Fibroblast of villous mesenchyme (primary cell): ENCODE data around the gene NR1D2. TPM values are rescaled to one million over a fixed set of nuclear protein-coding genes. Genes with fewer than 3 reads are reported as not detected.
"Not testable (repeated sequence)": the region's sequence is repeated elsewhere in the genome, so short reads cannot be mapped to it uniquely, and the experiment has no call there.

ENCODE experiments used
- DNase-seq: peaks from one replicate; pipeline ENCODE4 v3.0.0-alpha.2; 2010; ENCODE audit warnings: low read depth
- H3K4me3 ChIP-seq: 2 replicates; pipeline ENCODE4 v1.5.1; 2011; ENCODE audit warnings: low read depth, mild to moderate bottlenecking, low read length
- CTCF ChIP-seq: IDR thresholded peaks from 2 replicates; pipeline ENCODE4 v1.5.1; 2012; ENCODE audit warnings: low read depth, mild to moderate bottlenecking, low read length; ENCODE audit not compliant: insufficient read depth
- total RNA-seq: library from RNA; depleted of rRNA; stranded (reverse); fragments of >200 nt; gene quantifications from 2 replicates; pipeline ENCODE4 v1.2.3, GENCODE V29; 2012

The NR1D2 gene
- total RNA-seq, 1 donor, result 35.8 TPM

GRCh38 chr3:24017305-24017704 lies 72.2 kb downstream of the NR1D2 start:
- H3K4me3 ChIP-seq, result no peak overlapping the region
- no peak for DNase-seq
- no peak for TF ChIP-seq CTCF

- no peak for DNase-seq
These were observed 73.9 kb downstream of the NR1D2 start for GRCh38 chr3:24018784-24019570.

GRCh38 chr3:24019585-24019984 lies 74.5 kb downstream of the NR1D2 start:
- no peak overlapping the region for H3K4me3 ChIP-seq
- no peak for DNase-seq
- TF ChIP-seq CTCF, result no peak

More at GRCh38 chr3:24018784-24019570, 73.9 kb downstream of the NR1D2 start:
- no peak overlapping the region for H3K4me3 ChIP-seq
- TF ChIP-seq CTCF, result no peak

- TF ChIP-seq CTCF, result no peak
- no peak for DNase-seq
- no peak overlapping the region for H3K4me3 ChIP-seq
These were observed 75.1 kb downstream of the NR1D2 start for GRCh38 chr3:24020036-24020691.

- no peak overlapping the region for H3K4me3 ChIP-seq
- no peak for DNase-seq
- TF ChIP-seq CTCF, result no peak
These were observed 78.1 kb downstream of the NR1D2 start for GRCh38 chr3:24023197-24023596.

DNA sequence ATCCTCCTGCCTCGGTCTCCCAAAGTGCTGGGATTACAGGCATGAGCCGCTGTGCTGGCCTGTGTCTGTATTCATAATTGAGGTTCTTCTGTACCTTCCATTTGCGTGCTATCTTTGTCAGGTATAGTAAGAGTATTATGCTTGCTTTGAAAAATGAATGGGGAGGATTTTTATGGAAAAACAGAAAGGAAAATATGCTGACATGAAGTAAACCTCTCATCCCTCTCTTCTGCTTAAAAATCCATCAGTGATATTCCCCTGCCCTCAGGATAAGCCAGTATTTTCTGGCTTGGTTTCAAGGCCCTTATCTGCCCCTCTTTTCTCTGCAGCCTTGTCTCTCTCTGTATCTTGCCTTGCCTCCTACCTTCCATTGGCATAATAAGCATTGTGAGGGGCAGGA lies 80.7 kb downstream of the NR1D2 start:
- no peak overlapping the region for H3K4me3 ChIP-seq
- no peak for TF ChIP-seq CTCF
- DNase-seq, result no peak

DNA sequence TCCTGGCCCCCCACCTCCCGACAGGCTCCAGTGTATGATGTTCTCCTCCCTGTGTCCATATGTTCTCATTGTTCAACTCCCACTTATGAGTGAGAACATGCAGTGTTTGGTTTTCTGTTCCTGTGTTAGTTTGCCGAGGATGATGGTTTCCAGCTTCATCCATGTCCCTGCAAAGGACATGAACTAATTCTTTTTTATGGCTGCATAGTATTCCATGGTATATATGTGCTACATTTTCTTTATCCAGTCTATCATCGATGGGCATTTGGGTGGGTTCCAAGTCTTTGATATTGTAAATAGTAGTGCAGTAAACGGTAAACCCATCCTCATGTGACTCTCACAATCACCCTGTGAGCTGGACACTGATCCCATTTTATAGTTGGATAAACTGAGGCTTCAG lies 81.6 kb downstream of the NR1D2 start:
- DNase-seq, H3K4me3 ChIP-seq: not testable (repeated sequence)
